Measurements from ENCODE around the gene TTC1.

The TTC1 gene

DNA sequence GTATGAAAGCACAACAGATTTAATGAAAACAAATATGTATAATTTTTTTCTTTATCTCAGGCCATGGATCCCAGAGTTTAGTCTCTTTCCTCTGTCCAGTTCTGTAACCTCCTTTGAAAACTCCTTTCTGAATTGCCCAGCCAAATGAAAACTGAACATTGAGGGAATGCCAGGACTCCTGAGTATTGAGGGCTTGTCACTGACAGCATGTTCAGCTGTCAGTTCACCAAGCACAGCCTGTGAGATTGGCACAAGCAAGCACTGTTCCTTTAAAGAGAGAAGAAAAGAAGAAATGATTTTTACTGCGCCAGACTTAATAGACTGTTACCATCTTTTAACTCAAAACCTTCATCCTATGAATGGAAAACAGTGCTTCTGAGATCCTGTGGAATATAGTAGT is 27.3 kb downstream of the TTC1 start:
- in situ Hi-C loops (cut with MboI; ENCODE audit: low pct_unique_long_range_greater_than_20kb, low sequenced_read_pairs, unreplicated experiment) = no loop called here
- no peak for DNase-seq (ENCODE audit: low spot score)
- TF ChIP-seq, protein P1, sequence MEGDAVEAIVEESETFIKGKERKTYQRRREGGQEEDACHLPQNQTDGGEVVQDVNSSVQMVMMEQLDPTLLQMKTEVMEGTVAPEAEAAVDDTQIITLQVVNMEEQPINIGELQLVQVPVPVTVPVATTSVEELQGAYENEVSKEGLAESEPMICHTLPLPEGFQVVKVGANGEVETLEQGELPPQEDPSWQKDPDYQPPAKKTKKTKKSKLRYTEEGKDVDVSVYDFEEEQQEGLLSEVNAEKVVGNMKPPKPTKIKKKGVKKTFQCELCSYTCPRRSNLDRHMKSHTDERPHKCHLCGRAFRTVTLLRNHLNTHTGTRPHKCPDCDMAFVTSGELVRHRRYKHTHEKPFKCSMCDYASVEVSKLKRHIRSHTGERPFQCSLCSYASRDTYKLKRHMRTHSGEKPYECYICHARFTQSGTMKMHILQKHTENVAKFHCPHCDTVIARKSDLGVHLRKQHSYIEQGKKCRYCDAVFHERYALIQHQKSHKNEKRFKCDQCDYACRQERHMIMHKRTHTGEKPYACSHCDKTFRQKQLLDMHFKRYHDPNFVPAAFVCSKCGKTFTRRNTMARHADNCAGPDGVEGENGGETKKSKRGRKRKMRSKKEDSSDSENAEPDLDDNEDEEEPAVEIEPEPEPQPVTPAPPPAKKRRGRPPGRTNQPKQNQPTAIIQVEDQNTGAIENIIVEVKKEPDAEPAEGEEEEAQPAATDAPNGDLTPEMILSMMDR (IDR thresholded peaks at IDR 0.05; ENCODE audit: extremely low read depth, insufficient read depth, missing control alignments) = no peak

DNA sequence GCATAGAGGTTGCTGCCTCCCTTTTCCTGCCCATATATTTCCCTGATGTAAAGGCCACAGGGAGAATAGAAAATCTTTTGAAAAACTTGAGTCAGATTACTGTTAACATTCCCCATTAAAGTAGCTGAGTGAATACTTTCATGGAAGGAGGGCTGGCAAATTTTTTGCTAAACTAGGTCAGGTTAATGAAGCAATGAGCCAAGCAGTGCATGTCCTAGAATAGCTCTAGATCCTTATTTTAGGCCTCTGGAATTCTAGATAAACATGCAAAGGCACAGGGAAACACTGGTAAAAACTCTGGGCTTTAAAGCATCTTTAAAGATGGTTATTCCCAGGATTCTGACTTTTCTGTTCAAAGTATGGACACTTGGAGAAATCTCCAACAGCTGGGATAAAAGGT is 27.9 kb downstream of the TTC1 start:
- in situ Hi-C loops (cut with MboI; ENCODE audit: low pct_unique_long_range_greater_than_20kb, low sequenced_read_pairs, unreplicated experiment) = no loop called here
- DNase-seq (ENCODE audit: low spot score) = no peak
- TF ChIP-seq, protein P1 (IDR thresholded peaks at IDR 0.05; ENCODE audit: extremely low read depth, insufficient read depth, missing control alignments) = no peak

DNA sequence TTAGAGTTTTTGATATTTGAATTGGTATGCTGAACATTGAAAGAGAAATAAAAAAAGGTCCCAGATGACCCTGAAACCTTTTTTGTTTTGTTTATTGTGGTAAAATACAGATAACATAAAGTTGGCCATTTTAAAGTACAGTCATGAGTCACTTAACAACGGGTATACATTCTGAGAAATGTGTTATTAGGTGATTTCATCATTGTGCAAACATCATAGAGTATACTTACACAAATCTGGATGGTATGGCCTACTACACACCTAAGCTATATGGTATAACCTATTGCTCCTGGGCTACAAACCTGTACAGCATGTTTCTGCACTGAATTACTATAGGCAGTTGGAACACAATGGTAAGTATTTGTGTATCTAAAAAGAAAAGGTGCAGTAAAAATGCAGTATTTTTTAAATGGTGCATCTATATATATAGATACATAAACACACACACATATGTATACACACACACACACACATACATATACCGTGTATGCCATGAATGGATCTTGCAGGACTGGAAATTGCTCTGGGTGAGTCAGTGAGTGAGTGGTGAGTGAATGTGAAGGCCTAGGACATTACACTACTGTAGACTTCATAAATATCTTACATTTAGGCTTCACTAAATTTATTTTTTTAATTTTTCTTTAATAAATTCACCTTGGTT is 31.0 kb downstream of the TTC1 start:
- DNase-seq (ENCODE audit: low spot score) = no peak
- in situ Hi-C loops (cut with MboI; ENCODE audit: low pct_unique_long_range_greater_than_20kb, low sequenced_read_pairs, unreplicated experiment) = no loop called here
- TF ChIP-seq, protein P1 (IDR thresholded peaks at IDR 0.05; ENCODE audit: extremely low read depth, insufficient read depth, missing control alignments) = no peak

DNA sequence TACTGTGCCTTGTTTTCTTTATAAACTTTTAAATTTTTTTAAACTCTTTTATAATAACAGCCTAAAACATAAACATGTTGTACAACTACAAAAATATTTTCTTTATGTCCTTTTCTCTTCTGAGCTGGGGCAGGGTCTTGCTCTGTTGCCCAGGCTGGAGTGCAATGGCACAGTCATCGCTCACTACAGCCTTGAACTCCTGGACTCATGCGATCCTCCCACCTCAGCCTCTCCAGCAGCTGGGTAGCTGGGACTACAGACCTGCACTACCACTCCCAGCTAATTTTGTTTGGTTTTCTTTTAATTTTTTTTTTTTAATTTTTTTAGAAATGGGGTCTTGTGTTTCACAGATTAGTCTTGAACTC is 31.5 kb downstream of the TTC1 start:
- in situ Hi-C loops (cut with MboI; ENCODE audit: low pct_unique_long_range_greater_than_20kb, low sequenced_read_pairs, unreplicated experiment) = no loop called here
- TF ChIP-seq, protein P1 (IDR thresholded peaks at IDR 0.05; ENCODE audit: extremely low read depth, insufficient read depth, missing control alignments) = no peak
- no peak for DNase-seq (ENCODE audit: low spot score)

DNA sequence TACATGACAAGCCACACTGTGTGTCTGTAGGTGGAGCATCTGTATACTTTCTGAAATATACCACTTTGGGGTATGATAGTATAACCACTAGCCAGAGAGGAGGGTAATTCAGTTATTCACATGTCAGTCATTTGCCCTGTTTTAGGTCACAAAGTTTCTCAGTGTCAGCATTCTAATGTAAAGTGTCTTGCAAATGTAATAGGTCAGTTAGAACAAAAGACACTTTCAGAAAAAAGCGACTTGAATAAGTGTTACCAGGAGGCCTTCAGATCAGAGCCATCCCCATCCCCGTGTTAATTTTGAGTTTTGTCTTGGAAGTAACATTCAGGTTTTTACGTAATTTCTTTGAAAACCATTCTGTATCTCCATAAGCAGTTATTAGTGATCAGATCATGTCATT is 33.7 kb downstream of the TTC1 start:
- TF ChIP-seq, protein P1 (IDR thresholded peaks at IDR 0.05; ENCODE audit: extremely low read depth, insufficient read depth, missing control alignments) = no peak
- in situ Hi-C loops (cut with MboI; ENCODE audit: low pct_unique_long_range_greater_than_20kb, low sequenced_read_pairs, unreplicated experiment) = no loop called here
- no peak for DNase-seq (ENCODE audit: low spot score)

DNA sequence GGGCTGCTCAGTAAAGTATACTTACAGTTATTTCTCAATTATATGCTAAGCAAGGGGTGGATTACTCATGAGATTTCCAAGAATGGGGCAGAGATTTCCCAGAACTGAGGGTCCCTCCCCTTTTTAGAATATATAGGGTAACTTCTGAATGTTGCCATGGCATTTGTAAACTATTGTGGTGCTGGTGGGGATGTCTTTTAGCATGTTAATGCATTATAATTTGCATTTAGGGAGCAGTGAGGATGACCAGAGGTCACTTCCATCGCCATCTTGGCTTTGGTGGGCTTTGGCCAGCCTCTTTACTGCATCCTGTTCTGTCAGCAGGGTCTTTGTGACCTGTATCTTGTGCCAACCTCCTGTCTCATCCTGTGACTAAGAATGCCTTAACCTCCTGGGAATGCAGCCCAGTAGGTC is 35.5 kb downstream of the TTC1 start:
- TF ChIP-seq, protein P1 (IDR thresholded peaks at IDR 0.05; ENCODE audit: extremely low read depth, insufficient read depth, missing control alignments) = no peak
- no peak for DNase-seq (ENCODE audit: low spot score)
- in situ Hi-C loops (cut with MboI; ENCODE audit: low pct_unique_long_range_greater_than_20kb, low sequenced_read_pairs, unreplicated experiment) = no loop called here

Measured in GM13977 (cell line).